Suprapubic skin (tissue), 4 donors: ENCODE data around the gene PPP1R13B. TPM values are rescaled to one million over a fixed set of nuclear protein-coding genes. Genes with fewer than 3 reads are reported as not detected.

ENCODE experiments used
- DNase-seq, 2 donors: peaks; one replicate each; pipeline ENCODE4 v3.0.0-alpha.2; 2019; ENCODE audit warnings: low spot score in 2 of 2
- H3K27ac ChIP-seq: fragments of 200-600 bp; sonication (generic); one replicate; pipeline ENCODE4 v1.5.1; 2019
- H3K27me3 ChIP-seq: fragments of 200-600 bp; sonication (generic); one replicate; pipeline ENCODE4 v1.5.1; 2019
- H3K36me3 ChIP-seq: fragments of 200-600 bp; sonication (generic); one replicate; pipeline ENCODE4 v1.5.1; 2019
- H3K4me1 ChIP-seq: fragments of 200-600 bp; sonication (generic); one replicate; pipeline ENCODE4 v1.5.1; 2019
- H3K4me3 ChIP-seq: fragments of 200-600 bp; sonication (generic); one replicate; pipeline ENCODE4 v1.5.1; 2019; ENCODE audit warnings: mild to moderate bottlenecking
- H3K9me3 ChIP-seq: fragments of 200-600 bp; sonication (generic); one replicate; pipeline ENCODE4 v1.5.1; 2019
- CTCF ChIP-seq, 2 donors: fragments of 200-600 bp in 1 of 2; fragments of 450-650 bp in 1 of 2; sonication (generic) in 1 of 2; IDR thresholded peaks; one replicate each; pipeline ENCODE4 v1.5.1; 2016 to 2019; ENCODE audit warnings: antibody characterized with exemption in 2 of 2, mild to moderate bottlenecking in 1 of 2, moderate library complexity in 1 of 2
- EP300 ChIP-seq: sonication (generic); formaldehyde crosslinking; IDR thresholded peaks from one replicate; pipeline ENCODE4 v1.6.1; 2017; ENCODE audit warnings: antibody characterized with exemption
- POLR2A ChIP-seq, 2 donors: fragments of 450-650 bp; IDR thresholded peaks; one replicate each; pipeline ENCODE4 v1.6.1; 2017; ENCODE audit warnings: antibody characterized with exemption in 2 of 2, mild to moderate bottlenecking in 2 of 2, moderate library complexity in 2 of 2
- POLR2AphosphoS5 ChIP-seq, 3 donors: sonication (generic); formaldehyde crosslinking; IDR thresholded peaks; one replicate each; pipeline ENCODE4 v1.6.1; 2017; ENCODE audit warnings: antibody characterized with exemption in 3 of 3
- WGBS: methylation state at CpG from one replicate; pipeline ENCODE4 v1.1.5; 2018; 5-methylcytosine and 5-hydroxymethylcytosine counted together
- total RNA-seq, 4 donors: library from RNA; depleted of rRNA; stranded (reverse); fragments of >200 nt; gene quantifications; one replicate each; pipeline ENCODE4 v1.1.0, GENCODE V29; 2016

The PPP1R13B gene
- total RNA-seq, 4 donors from 2014 or later = 21.7 to 51.6 (median 36.4) TPM

GRCh38 chr14:103770902-103771301 lies 76.5 kb downstream of the PPP1R13B start:
- WGBS = 68% methylated on average over 4 of the region's 4 CpGs
- Histone ChIP-seq H3K27me3 (no peaks in the 10 kb centered on the region), H3K36me3 (peaks cover 2% of the 10 kb centered on the region), H3K9me3 (no peaks in the 10 kb centered on the region), H3K4me3 (no peak overlapping the region), H3K4me1 (no peaks in the 10 kb centered on the region), H3K27ac (no peak overlapping the region)
- DNase-seq = no peak
- no peak for TF ChIP-seq CTCF (IDR thresholded peaks at IDR 0.05)
- no peak for TF ChIP-seq EP300
- TF ChIP-seq POLR2AphosphoS5 (IDR thresholded peaks at IDR 0.05) = no peak
- no peak for TF ChIP-seq POLR2A (IDR thresholded peaks at IDR 0.05)

- 94% methylated on average over 2 of the region's 2 CpGs for WGBS
- H3K36me3 ChIP-seq = peaks cover 2% of the 10 kb centered on the region
Measured at GRCh38 chr14:103770500-103770899, 76.9 kb downstream of the PPP1R13B start.

GRCh38 chr14:103767336-103767894 lies 80.0 kb downstream of the PPP1R13B start:
- Histone ChIP-seq H3K36me3 (peaks cover 2% of the 10 kb centered on the region), H3K27ac (no peak overlapping the region), H3K27me3 (no peaks in the 10 kb centered on the region), H3K4me1 (no peaks in the 10 kb centered on the region), H3K9me3 (no peaks in the 10 kb centered on the region), H3K4me3 (no peak overlapping the region)
- 90% methylated on average over 4 of the region's 4 CpGs for WGBS
- DNase-seq = no peak
- TF ChIP-seq CTCF (IDR thresholded peaks at IDR 0.05) = no peak
- no peak for TF ChIP-seq POLR2AphosphoS5 (IDR thresholded peaks at IDR 0.05)
- no peak for TF ChIP-seq POLR2A (IDR thresholded peaks at IDR 0.05)
- TF ChIP-seq EP300 = no peak

More at GRCh38 chr14:103770500-103770899, 76.9 kb downstream of the PPP1R13B start:
- no peak overlapping the region for H3K27ac ChIP-seq
- H3K4me3 ChIP-seq = no peak overlapping the region
- H3K9me3 ChIP-seq = no peaks in the 10 kb centered on the region
- no peak for TF ChIP-seq POLR2AphosphoS5 (IDR thresholded peaks at IDR 0.05)
- TF ChIP-seq POLR2A (IDR thresholded peaks at IDR 0.05) = no peak
- TF ChIP-seq EP300 = no peak
- no peak for TF ChIP-seq CTCF (IDR thresholded peaks at IDR 0.05)
- H3K27me3 ChIP-seq = no peaks in the 10 kb centered on the region
- no peak for DNase-seq
- H3K4me1 ChIP-seq = no peaks in the 10 kb centered on the region

DNA sequence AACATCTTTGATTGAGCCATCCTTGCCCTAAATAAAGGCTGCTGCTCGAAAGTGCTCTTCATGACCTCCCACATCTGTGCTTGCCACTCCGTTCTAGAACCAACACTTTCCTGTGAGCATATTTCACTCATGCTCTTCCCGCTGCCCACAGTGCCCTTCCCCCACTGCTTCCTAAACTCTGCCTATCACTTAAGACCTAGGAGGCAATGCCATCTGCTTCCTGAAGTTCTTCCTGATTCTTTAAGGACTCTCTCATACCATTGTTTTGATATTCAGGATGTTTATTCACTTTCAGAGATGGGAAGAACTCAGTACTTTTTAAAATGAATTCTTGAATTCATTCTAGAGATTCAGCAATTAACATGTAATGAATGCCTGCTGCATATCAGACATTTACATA lies 81.8 kb downstream of the PPP1R13B start:
- peaks cover 2% of the 10 kb centered on the region for H3K36me3 ChIP-seq
- TF ChIP-seq POLR2A (IDR thresholded peaks at IDR 0.05) = no peak
- no peaks in the 10 kb centered on the region for H3K4me1 ChIP-seq
- DNase-seq = no peak
- no peaks in the 10 kb centered on the region for H3K27me3 ChIP-seq
- no peak overlapping the region for H3K4me3 ChIP-seq
- H3K27ac ChIP-seq = no peak overlapping the region
- WGBS = 84% methylated on average over 3 of the region's 3 CpGs
- H3K9me3 ChIP-seq = no peaks in the 10 kb centered on the region

DNA sequence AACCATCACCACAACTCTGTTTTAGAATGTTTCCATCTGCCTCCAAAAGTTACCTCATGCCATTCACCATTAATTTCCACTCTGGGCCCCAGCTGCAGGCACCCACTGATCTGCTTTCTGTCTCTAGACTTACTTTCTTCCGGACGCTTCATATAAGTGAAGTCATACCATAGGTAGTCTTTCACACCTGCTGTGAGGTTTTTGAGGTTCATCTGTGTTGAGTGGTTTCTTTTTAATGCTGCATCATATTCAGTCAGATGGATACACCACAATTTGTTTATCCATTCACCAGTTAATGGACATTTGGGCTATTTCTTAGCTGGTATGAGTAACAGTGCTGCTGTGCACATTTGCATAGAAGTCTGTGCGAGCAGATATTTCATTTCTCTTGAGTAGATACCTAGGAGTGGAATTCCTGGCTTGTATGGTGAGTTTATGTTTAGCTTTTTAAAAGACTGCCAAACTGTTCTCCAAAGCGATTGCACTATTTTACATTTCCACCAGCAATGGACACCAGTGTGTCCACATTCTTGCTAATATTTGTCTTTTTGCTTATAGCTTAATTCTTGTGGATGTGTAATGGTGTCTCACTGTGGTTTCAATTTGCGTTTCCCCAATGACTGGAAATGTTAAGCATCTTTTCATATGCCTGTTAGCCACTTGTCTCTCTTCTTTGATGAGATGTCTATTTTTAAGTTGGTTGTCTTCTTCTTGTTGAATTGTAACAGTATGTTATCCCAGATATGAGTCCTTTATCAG lies 83.5 kb downstream of the PPP1R13B start:
- Histone ChIP-seq H3K4me1 (no peaks in the 10 kb centered on the region), H3K27me3 (no peaks in the 10 kb centered on the region), H3K27ac (no peak overlapping the region), H3K9me3 (no peaks in the 10 kb centered on the region), H3K4me3 (no peak overlapping the region), H3K36me3 (no peaks in the 10 kb centered on the region)
- no peak for DNase-seq
- no peak for TF ChIP-seq CTCF (IDR thresholded peaks at IDR 0.05)
- no peak for TF ChIP-seq POLR2A (IDR thresholded peaks at IDR 0.05)
- TF ChIP-seq POLR2AphosphoS5 (IDR thresholded peaks at IDR 0.05) = no peak
- TF ChIP-seq EP300 = no peak
- WGBS = 89% methylated on average over 5 of the region's 5 CpGs
